ENCODE results near the gene COA6.

COA6 gene

GRCh38 chr1:234405676-234406075, 32.4 kb downstream of the COA6 start:
- TF ChIP-seq, protein P1, sequence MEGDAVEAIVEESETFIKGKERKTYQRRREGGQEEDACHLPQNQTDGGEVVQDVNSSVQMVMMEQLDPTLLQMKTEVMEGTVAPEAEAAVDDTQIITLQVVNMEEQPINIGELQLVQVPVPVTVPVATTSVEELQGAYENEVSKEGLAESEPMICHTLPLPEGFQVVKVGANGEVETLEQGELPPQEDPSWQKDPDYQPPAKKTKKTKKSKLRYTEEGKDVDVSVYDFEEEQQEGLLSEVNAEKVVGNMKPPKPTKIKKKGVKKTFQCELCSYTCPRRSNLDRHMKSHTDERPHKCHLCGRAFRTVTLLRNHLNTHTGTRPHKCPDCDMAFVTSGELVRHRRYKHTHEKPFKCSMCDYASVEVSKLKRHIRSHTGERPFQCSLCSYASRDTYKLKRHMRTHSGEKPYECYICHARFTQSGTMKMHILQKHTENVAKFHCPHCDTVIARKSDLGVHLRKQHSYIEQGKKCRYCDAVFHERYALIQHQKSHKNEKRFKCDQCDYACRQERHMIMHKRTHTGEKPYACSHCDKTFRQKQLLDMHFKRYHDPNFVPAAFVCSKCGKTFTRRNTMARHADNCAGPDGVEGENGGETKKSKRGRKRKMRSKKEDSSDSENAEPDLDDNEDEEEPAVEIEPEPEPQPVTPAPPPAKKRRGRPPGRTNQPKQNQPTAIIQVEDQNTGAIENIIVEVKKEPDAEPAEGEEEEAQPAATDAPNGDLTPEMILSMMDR (IDR thresholded peaks at IDR 0.05; ENCODE audit: control insufficient read depth, insufficient read depth, low read depth, low read length, missing control alignments): no peak

DNA sequence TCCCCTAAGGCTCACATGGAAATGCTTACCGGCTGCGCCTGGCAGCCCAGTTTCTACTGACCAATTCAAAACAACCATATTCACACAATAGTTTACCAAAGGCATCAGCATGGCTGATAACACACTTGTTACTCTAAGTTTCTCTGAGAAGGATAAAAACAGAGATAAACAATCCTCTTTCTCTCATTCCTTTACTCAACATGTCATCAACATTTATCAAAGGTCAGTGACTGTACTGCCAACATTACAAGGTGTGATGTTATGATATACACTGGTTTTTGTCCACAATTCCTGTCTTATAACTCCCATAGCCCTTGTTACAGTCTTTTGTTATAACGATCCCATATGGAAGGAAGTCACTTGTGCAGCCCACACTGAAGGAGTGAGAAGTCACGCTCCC, 33.6 kb downstream of the COA6 start:
- no peak for DNase-seq (ENCODE audit: low read depth)
- no peak overlapping the region for H3K4me3 ChIP-seq (ENCODE audit: control insufficient read depth, low read depth, low read length)
- TF ChIP-seq, protein P1 (IDR thresholded peaks at IDR 0.05; ENCODE audit: control insufficient read depth, insufficient read depth, low read depth, low read length, missing control alignments): no peak

More at GRCh38 chr1:234405676-234406075, 32.4 kb downstream of the COA6 start:
- no peak overlapping the region for H3K4me3 ChIP-seq (ENCODE audit: control insufficient read depth, low read depth, low read length)
- DNase-seq (ENCODE audit: low read depth): no peak

DNA sequence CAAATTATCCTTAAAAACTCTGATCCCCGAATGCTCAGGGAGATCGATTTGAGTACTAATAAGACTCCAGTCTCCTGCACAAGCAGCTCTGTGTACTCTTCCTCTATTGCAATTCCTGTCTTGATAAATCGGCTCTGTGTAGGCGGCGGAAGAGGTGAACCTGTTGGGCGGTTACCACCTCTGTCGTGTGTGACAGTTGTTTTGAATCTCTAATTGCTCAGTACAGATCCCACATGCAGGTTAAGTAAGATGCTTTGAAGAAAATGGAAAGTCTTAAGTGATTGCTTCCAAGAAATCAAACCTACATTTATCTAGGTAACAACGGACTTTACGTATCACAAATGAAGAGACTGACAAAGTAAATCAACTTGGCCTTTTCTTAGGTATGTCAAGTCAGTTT, 35.5 kb downstream of the COA6 start:
- DNase-seq (ENCODE audit: low read depth): no peak
- TF ChIP-seq, protein P1 (IDR thresholded peaks at IDR 0.05; ENCODE audit: control insufficient read depth, insufficient read depth, low read depth, low read length, missing control alignments): no peak
- H3K4me3 ChIP-seq (ENCODE audit: control insufficient read depth, low read depth, low read length): no peak overlapping the region

- TF ChIP-seq, protein P1 (IDR thresholded peaks at IDR 0.05; ENCODE audit: control insufficient read depth, insufficient read depth, low read depth, low read length, missing control alignments): no peak
- no peak for DNase-seq (ENCODE audit: low read depth)
- H3K4me3 ChIP-seq (ENCODE audit: control insufficient read depth, low read depth, low read length): no peak overlapping the region
These were observed 36.1 kb downstream of the COA6 start for GRCh38 chr1:234409328-234409727.

- H3K4me3 ChIP-seq (ENCODE audit: control insufficient read depth, low read depth, low read length): no peak overlapping the region
- DNase-seq (ENCODE audit: low read depth): no peak
- TF ChIP-seq, protein P1 (IDR thresholded peaks at IDR 0.05; ENCODE audit: control insufficient read depth, insufficient read depth, low read depth, low read length, missing control alignments): no peak
These were observed 39.6 kb downstream of the COA6 start for GRCh38 chr1:234412830-234413229.

GRCh38 chr1:234413485-234413884, 40.2 kb downstream of the COA6 start:
- no peak for DNase-seq (ENCODE audit: low read depth)
- TF ChIP-seq, protein P1 (IDR thresholded peaks at IDR 0.05; ENCODE audit: control insufficient read depth, insufficient read depth, low read depth, low read length, missing control alignments): no peak
- H3K4me3 ChIP-seq (ENCODE audit: control insufficient read depth, low read depth, low read length): no peak overlapping the region

GRCh38 chr1:234413990-234414389, 40.7 kb downstream of the COA6 start:
- H3K4me3 ChIP-seq (ENCODE audit: control insufficient read depth, low read depth, low read length): no peak overlapping the region
- TF ChIP-seq, protein P1 (IDR thresholded peaks at IDR 0.05; ENCODE audit: control insufficient read depth, insufficient read depth, low read depth, low read length, missing control alignments): no peak
- no peak for DNase-seq (ENCODE audit: low read depth)
